Fibroblast of pulmonary artery (primary cell): ENCODE measurements around the gene DNAJC6.

Experiments used
- DNase-seq: peaks from one replicate; pipeline ENCODE4 v3.0.0-alpha.2; 2010; ENCODE audit warnings: low read depth
- H3K4me3 ChIP-seq: replicated peaks from 2 replicates; pipeline ENCODE4 v1.5.1; 2011; ENCODE audit warnings: low read depth, mild to moderate bottlenecking, control low read depth, low read length, moderate library complexity
- TF ChIP-seq, protein P1 (sequence below): IDR thresholded peaks from 2 replicates; pipeline ENCODE4 v1.5.1; 2011; ENCODE audit warnings: mild to moderate bottlenecking, control low read depth, low read length, inconsistent platforms; ENCODE audit errors: missing control alignments

DNAJC6 gene

DNA sequence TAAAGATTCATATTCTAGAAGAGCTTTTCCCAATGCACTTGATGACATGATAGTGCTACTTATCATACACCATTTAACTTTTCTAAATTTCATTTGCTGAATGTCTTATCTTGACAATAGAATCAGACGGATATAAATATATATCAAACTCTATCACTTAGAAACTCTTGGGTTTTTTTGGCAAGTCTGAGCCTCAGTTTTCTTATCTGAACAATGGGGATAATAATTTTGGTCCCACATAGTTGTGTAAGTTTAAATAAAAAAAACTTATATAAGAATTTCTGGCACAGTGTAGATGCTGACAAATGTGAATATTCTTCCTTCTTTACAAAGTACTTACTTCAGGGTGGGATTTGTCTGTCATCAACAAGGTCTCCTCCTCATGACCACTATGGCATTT, 89.7 kb downstream of the DNAJC6 start:
- no peak for DNase-seq
- H3K4me3 ChIP-seq = no peak overlapping the region
- TF ChIP-seq, protein P1, sequence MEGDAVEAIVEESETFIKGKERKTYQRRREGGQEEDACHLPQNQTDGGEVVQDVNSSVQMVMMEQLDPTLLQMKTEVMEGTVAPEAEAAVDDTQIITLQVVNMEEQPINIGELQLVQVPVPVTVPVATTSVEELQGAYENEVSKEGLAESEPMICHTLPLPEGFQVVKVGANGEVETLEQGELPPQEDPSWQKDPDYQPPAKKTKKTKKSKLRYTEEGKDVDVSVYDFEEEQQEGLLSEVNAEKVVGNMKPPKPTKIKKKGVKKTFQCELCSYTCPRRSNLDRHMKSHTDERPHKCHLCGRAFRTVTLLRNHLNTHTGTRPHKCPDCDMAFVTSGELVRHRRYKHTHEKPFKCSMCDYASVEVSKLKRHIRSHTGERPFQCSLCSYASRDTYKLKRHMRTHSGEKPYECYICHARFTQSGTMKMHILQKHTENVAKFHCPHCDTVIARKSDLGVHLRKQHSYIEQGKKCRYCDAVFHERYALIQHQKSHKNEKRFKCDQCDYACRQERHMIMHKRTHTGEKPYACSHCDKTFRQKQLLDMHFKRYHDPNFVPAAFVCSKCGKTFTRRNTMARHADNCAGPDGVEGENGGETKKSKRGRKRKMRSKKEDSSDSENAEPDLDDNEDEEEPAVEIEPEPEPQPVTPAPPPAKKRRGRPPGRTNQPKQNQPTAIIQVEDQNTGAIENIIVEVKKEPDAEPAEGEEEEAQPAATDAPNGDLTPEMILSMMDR = no peak

DNA sequence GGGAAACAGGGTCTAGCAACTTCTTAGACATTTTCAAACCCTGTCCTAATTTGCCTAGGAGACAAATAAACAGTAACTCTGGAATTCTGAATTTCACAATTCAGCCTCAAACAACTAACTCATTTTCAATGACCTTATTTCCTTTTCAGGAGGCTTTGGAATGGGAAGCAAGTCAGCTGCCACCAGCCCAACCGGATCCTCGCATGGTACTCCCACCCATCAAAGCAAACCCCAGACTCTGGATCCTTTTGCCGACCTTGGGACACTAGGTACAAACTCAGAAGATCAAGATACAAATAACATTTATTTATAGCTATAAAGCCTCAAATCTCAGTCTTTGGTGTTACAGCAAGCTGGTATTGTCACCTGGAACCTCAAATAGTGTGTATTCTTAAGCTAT, 92.3 kb downstream of the DNAJC6 start:
- TF ChIP-seq, protein P1 = no peak
- no peak overlapping the region for H3K4me3 ChIP-seq

DNA sequence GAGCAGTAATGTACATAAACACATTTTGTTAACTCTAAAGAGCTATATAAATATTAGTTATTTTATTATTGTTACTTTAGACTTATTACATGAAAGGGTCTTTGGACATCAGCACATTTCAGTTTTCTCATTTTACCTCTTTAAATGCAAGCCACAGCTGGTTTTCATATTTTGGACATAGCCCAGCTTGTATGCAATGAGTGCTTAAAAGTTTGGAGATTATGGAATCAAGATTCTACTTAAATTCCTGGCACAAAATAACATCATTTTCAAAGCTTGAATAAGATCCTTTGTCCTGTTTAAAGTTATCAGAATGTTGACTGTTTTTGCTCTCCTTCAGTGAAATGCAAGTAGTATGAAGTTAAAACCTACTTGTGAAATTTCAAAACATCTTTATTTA, 95.6 kb downstream of the DNAJC6 start:
- TF ChIP-seq, protein P1 = no peak
- no peak overlapping the region for H3K4me3 ChIP-seq

More for the DNA sequence above, 92.3 kb downstream of the DNAJC6 start:
- no peak for DNase-seq

DNA sequence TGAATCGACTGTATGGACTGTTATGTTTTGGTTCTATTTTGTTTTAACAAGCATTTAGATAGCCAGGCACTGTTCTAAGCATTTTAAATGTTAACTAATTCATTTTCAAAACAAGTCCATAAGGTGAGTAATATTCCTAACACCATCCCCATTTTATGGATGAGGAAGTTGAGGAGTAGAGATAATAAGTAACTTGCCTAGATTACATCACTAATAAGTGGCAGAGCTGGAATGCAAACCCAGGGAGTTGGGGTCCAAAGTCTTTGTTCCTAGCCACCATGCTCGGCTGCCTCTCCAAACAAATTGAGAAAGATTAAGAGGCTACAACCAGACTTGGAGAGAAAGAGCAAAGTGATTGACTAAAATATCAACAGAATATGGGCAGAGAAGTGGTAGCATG, 98.5 kb downstream of the DNAJC6 start:
- no peak overlapping the region for H3K4me3 ChIP-seq
- TF ChIP-seq, protein P1 = no peak
- no peak for DNase-seq

More for the DNA sequence above, 95.6 kb downstream of the DNAJC6 start:
- DNase-seq = no peak

DNA sequence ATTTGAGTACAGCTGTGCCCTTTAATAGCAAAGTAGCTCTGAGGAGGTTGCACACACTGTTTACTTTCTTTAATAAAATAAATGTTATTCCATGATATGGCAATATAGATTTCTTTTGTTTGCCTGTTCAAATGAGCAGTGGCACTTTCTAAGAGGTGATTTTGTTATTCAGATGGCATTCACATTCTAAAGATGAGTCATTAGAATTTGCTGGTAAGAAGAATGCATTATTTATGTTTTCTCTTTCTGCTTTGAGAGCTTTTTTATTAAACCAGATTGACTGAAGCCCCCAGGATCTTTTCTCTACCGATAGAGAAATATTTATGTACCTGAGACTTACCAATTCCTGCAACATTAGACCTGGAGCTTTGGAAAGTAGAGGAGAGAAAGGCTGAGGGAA, 100.0 kb downstream of the DNAJC6 start:
- no peak for DNase-seq
- TF ChIP-seq, protein P1 = no peak
- no peak overlapping the region for H3K4me3 ChIP-seq

DNA sequence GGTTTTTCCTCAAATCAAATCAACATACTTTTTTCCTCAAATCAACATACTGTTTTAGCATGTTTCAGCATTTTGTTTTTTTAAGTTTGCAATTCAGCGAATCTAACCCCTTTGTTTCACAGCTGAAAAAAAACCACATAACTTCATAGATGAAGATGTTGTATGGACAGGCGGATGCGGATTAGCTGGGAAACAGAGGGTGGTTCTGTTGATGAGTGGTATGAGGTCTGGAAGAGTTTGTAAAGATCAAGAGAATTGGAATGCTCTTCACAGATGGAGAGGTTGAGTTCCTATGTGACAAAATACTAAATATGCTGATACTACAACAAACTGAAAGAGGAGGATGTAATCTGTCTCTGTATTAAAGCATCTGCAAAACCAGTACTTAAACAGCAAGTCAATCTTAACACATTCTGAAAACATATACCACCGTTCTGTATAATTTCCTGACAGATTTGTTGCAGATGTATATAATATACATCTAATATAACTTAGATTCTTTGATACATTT, 100.5 kb downstream of the DNAJC6 start:
- H3K4me3 ChIP-seq = no peak overlapping the region
- DNase-seq = no peak
- TF ChIP-seq, protein P1 = no peak

DNA sequence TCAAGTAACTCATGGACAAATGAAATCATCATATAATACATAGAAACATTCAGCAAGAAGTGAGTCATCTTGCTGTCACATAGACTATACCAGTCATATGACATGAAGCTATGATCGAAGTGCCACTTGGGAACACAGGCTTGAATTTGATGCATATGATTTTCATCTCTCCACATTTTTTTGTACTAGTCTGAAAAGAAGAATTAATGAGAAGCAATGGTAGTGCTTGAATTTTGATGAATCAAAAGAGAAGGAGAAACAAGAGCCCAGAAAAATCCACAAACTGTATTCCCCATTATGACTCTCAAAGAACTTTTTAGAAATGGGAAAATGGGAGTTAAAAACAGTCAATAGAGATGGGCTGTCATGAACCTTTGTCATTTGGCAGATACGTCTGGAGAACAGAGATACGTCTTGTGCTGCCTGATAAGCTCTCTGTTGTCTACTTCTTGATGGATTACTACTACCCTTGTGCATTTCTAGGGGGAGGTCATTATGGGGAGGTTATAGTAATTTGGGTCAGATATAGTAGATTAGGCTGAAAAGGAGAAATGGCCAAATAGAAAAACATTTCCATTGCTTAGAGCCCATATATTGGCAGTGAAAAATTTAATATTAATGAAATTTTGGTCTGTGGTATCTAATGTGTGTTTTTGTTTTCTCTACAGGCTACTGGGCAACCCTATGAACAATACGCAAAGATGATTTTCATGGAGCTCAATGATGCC, 103.1 kb downstream of the DNAJC6 start:
- DNase-seq = no peak
- TF ChIP-seq, protein P1 = no peak
- H3K4me3 ChIP-seq = no peak overlapping the region
